Neural cell (in vitro differentiated cells): ENCODE results near the gene ZNF554.

Experiments used
- EP300 ChIP-seq: fragments of 450-650 bp; conservative IDR thresholded peaks from 2 replicates; pipeline ENCODE4 v1.6.1; 2014; ENCODE audit warnings: antibody characterized with exemption, mild to moderate bottlenecking, moderate library complexity; ENCODE audit not compliant: poor library complexity, severe bottlenecking
- POLR2AphosphoS5 ChIP-seq: IDR thresholded peaks from 2 replicates; pipeline ENCODE4 v1.6.1; 2012
- SMC3 ChIP-seq: fragments of 450-650 bp; conservative IDR thresholded peaks from 2 replicates; pipeline ENCODE4 v1.6.1; 2014; ENCODE audit warnings: antibody characterized with exemption, mild to moderate bottlenecking, moderate library complexity; ENCODE audit not compliant: poor library complexity
- TAF1 ChIP-seq: IDR thresholded peaks from 2 replicates; pipeline ENCODE4 v1.6.1; 2012; ENCODE audit warnings: low read depth
- TF ChIP-seq, protein P1 (sequence below): fragments of 450-650 bp; IDR thresholded peaks from 2 replicates; pipeline ENCODE4 v1.5.1; 2014; ENCODE audit warnings: antibody characterized with exemption, mild to moderate bottlenecking, moderate library complexity; ENCODE audit not compliant: poor library complexity, severe bottlenecking
- TF ChIP-seq, protein P2 (sequence below): IDR thresholded peaks from 2 replicates; pipeline ENCODE4 v1.6.1; 2012; ENCODE audit warnings: borderline replicate concordance

DNA sequence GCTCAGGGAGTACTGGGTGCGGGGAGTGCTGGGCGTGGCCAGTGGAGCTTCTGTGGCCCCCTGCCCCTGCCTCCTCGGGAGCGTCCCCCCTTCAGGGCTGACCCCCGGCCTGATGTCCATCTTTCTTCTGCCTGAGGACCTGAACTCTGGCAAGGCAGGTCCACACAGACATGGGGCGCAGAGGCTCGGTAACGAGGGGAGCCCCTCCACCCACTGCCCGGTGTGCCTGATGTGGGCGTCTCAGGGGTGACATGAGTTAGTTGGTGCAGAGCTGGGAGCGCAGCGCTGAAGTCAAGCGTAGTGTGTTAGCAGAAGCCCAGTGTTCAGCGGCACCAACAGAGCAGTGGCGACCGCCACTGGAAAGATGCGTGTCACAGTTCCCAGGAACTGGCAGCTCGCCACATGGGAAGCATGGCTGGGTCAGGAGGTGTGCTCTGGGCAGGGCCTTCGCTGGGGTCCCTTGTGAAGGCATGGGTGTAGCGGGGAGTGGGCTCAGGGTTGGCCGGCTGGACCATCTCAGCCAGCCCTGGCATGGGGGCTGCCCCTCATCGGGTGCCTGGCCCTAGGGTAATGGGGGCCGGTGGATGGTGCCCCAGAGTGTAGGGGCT is 22.9 kb upstream of the ZNF554 start:
- TF ChIP-seq, protein P1, sequence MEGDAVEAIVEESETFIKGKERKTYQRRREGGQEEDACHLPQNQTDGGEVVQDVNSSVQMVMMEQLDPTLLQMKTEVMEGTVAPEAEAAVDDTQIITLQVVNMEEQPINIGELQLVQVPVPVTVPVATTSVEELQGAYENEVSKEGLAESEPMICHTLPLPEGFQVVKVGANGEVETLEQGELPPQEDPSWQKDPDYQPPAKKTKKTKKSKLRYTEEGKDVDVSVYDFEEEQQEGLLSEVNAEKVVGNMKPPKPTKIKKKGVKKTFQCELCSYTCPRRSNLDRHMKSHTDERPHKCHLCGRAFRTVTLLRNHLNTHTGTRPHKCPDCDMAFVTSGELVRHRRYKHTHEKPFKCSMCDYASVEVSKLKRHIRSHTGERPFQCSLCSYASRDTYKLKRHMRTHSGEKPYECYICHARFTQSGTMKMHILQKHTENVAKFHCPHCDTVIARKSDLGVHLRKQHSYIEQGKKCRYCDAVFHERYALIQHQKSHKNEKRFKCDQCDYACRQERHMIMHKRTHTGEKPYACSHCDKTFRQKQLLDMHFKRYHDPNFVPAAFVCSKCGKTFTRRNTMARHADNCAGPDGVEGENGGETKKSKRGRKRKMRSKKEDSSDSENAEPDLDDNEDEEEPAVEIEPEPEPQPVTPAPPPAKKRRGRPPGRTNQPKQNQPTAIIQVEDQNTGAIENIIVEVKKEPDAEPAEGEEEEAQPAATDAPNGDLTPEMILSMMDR, result no peak
- TF ChIP-seq POLR2AphosphoS5, result no peak
- no peak for TF ChIP-seq EP300
- no peak for TF ChIP-seq SMC3
- TF ChIP-seq, protein P2, sequence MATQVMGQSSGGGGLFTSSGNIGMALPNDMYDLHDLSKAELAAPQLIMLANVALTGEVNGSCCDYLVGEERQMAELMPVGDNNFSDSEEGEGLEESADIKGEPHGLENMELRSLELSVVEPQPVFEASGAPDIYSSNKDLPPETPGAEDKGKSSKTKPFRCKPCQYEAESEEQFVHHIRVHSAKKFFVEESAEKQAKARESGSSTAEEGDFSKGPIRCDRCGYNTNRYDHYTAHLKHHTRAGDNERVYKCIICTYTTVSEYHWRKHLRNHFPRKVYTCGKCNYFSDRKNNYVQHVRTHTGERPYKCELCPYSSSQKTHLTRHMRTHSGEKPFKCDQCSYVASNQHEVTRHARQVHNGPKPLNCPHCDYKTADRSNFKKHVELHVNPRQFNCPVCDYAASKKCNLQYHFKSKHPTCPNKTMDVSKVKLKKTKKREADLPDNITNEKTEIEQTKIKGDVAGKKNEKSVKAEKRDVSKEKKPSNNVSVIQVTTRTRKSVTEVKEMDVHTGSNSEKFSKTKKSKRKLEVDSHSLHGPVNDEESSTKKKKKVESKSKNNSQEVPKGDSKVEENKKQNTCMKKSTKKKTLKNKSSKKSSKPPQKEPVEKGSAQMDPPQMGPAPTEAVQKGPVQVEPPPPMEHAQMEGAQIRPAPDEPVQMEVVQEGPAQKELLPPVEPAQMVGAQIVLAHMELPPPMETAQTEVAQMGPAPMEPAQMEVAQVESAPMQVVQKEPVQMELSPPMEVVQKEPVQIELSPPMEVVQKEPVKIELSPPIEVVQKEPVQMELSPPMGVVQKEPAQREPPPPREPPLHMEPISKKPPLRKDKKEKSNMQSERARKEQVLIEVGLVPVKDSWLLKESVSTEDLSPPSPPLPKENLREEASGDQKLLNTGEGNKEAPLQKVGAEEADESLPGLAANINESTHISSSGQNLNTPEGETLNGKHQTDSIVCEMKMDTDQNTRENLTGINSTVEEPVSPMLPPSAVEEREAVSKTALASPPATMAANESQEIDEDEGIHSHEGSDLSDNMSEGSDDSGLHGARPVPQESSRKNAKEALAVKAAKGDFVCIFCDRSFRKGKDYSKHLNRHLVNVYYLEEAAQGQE, result no peak
- TF ChIP-seq TAF1, result no peak
